Keratinocyte (primary cell): Measurements from ENCODE around the gene MICAL3. TPM values are rescaled to one million over a fixed set of nuclear protein-coding genes. Genes with fewer than 3 reads are reported as not detected.

Experiments
- DNase-seq: peaks from one replicate; pipeline ENCODE4 v3.0.0-alpha.2; 2011; ENCODE audit warnings: low read depth, missing footprints, low spot score
- FAIRE-seq: peaks from 2 replicates; lab custom pipeline; 2011; peaks lifted over from hg19 to GRCh38; lab: Jason Lieb, UNC
- H2AFZ ChIP-seq: 2 replicates; pipeline ENCODE4 v1.6.0; 2012; ENCODE audit warnings: low read length, control low read depth, inconsistent platforms; ENCODE audit not compliant: control insufficient read depth
- H3K27ac ChIP-seq: 2 replicates; pipeline ENCODE4 v1.5.1; 2011; ENCODE audit warnings: low read length; ENCODE audit not compliant: control insufficient read depth, insufficient read depth
- H3K27me3 ChIP-seq: 3 replicates; pipeline ENCODE4 v1.6.0; 2011; ENCODE audit warnings: low read length; ENCODE audit not compliant: control insufficient read depth, insufficient read depth; ENCODE audit errors: extremely low read depth
- H3K36me3 ChIP-seq, 2 experiments: 2 replicates in 1 of 2; 3 replicates in 1 of 2; pipeline ENCODE4 v1.5.1; 2011; ENCODE audit warnings: low read length in 2 of 2, mild to moderate bottlenecking in 1 of 2; ENCODE audit not compliant: control insufficient read depth in 2 of 2, insufficient read depth in 2 of 2; ENCODE audit errors: extremely low read depth in 1 of 2
- H3K4me1 ChIP-seq: 3 replicates; pipeline ENCODE4 v1.5.1; 2011; ENCODE audit warnings: low read length; ENCODE audit not compliant: control insufficient read depth, insufficient read depth; ENCODE audit errors: extremely low read depth
- H3K4me2 ChIP-seq: 3 replicates; pipeline ENCODE4 v1.6.0; 2011; ENCODE audit warnings: low read depth, low read length; ENCODE audit not compliant: control insufficient read depth, insufficient read depth; ENCODE audit errors: extremely low read depth
- H3K4me3 ChIP-seq, 3 experiments: fragments of 200-600 bp in 1 of 3; sonication (generic) in 1 of 3; 2 replicates in 2 of 3; 3 replicates in 1 of 3; pipeline ENCODE4 v1.5.1; 2011 to 2016; ENCODE audit warnings: low read length in 3 of 3, mild to moderate bottlenecking in 3 of 3, control low read depth in 2 of 3, inconsistent platforms in 1 of 3, low read depth in 1 of 3, mixed read lengths in 1 of 3, mixed run types in 1 of 3, moderate library complexity in 1 of 3; ENCODE audit not compliant: control insufficient read depth in 2 of 3, insufficient read depth in 2 of 3; ENCODE audit errors: extremely low read depth in 1 of 3
- H3K79me2 ChIP-seq: 2 replicates; pipeline ENCODE4 v1.6.0; 2012; ENCODE audit warnings: low read length; ENCODE audit not compliant: control insufficient read depth, insufficient read depth
- H3K9ac ChIP-seq: 3 replicates; pipeline ENCODE4 v1.6.0; 2011; ENCODE audit warnings: low read length; ENCODE audit not compliant: control insufficient read depth, insufficient read depth; ENCODE audit errors: extremely low read depth
- H3K9me1 ChIP-seq: 3 replicates; pipeline ENCODE4 v1.6.0; 2011; ENCODE audit warnings: low read length; ENCODE audit not compliant: control insufficient read depth, insufficient read depth; ENCODE audit errors: extremely low read depth
- H3K9me3 ChIP-seq: 2 replicates; pipeline ENCODE4 v1.5.1; 2012; ENCODE audit warnings: low read depth, low read length; ENCODE audit not compliant: control insufficient read depth
- H4K20me1 ChIP-seq: 3 replicates; pipeline ENCODE4 v1.6.0; 2011; ENCODE audit warnings: low read length; ENCODE audit not compliant: control insufficient read depth, insufficient read depth; ENCODE audit errors: extremely low read depth
- EZH2 ChIP-seq: IDR thresholded peaks from one replicate; pipeline ENCODE4 v1.6.1; 2012; ENCODE audit warnings: inconsistent platforms, mild to moderate bottlenecking, low read length, moderate library complexity
- dilution Hi-C: fragments of 300-500 bp; cut with MboI; formaldehyde crosslinking; loops from one replicate; pipeline ENCODE4 v1.7.0; 2020; ENCODE audit warnings: low sequenced_read_pairs; ENCODE audit not compliant: extremely low pct_ligation_motif_present
- polyA plus RNA-seq, 5 experiments: library from polyadenylated mRNA; depleted of rRNA in 3 of 5; stranded (reverse) in 3 of 5; stranded (forward) in 1 of 5; unstranded in 1 of 5; fragments of >200 nt; gene quantifications; 1 replicate in 1 of 5; 2 replicates in 3 of 5; 3 replicates in 1 of 5; pipeline versions ENCODE4 v1.2.1 to v1.2.3, GENCODE V29; 2011 to 2012; ENCODE audit warnings: missing spikeins in 2 of 5, low read depth in 1 of 5, low replicate concordance in 1 of 5
- TF ChIP-seq, protein P1 (sequence below), 3 experiments: IDR thresholded peaks in 1 of 3; conservative IDR thresholded peaks in 1 of 3; optimal IDR thresholded peaks in 1 of 3; 2 replicates in 2 of 3; 3 replicates in 1 of 3; pipeline versions ENCODE3 to v1.5.1; 2011; ENCODE audit warnings: low read length in 3 of 3, mild to moderate bottlenecking in 3 of 3, moderate library complexity in 2 of 3, control low read depth in 1 of 3, inconsistent platforms in 1 of 3; ENCODE audit not compliant: insufficient read depth in 2 of 3; ENCODE audit errors: extremely low read depth in 1 of 3

MICAL3 gene
- polyA plus RNA-seq, 1 donor (not counting 4 experiments of a cell fraction or from before 2014, with no cell fraction given), result 27.9 TPM

DNA sequence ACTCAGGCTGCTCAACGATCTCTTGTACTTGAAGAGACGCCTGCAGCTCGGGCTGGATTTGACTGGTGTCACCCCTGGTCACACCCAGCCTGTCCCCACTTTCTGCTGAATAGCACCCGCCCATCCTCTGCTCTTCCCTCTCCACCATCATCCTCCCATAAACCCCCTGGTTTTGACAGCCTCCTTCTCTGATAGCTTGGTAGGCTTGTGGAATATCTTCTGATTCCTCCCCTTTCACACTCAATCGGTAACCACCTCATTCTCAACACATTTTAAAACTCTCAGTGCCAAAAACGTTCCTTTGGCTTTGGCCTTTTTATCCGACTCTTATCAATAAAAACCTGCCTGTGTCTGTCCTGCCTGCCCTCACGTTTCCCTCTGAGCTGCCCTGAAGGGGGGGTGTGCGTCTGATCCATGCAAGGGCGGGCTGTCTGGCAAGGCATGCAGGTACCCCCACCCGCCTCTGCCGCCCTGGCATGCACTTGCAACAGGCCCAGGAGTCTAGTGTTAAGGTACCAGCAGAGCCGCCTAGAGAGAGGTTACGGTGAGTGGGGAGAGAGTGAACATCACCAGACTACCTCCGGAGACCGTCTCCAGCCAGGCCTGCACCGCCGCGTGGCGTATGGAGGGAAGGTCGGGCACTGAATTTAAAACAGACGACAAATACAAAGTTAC lies 198.3 kb downstream of the MICAL3 start:
- no peak for FAIRE-seq
- H3K4me1 ChIP-seq, result peaks cover 13% of the 10 kb centered on the region
- DNase-seq, result no peak

DNA sequence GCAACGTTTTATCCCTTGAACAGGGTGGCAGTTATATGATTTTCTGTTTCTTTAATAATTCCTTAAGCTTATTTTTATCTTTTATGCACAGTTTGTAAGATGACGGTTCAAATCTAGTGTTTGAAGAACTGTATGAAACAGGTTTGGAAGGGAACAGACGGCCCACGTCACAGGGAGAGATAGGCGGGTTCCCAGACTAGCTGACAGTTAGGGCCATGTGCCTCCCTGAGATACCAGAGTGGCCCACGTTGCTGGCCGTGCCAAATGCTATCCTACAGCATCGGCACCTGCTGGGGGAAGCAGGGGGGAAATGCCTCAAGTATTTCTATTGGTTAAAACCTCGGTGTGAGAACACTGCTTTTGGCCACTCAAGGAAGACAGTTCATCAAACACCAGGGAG lies 199.9 kb downstream of the MICAL3 start:
- H3K27ac ChIP-seq, result no peak overlapping the region
- no peak overlapping the region for H3K4me3 ChIP-seq
- H4K20me1 ChIP-seq, result no peaks in the 10 kb centered on the region
- no peaks in the 10 kb centered on the region for H3K9me1 ChIP-seq
- H3K4me2 ChIP-seq, result no peak overlapping the region
- H3K9me3 ChIP-seq, result no peaks in the 10 kb centered on the region
- TF ChIP-seq, protein P1, sequence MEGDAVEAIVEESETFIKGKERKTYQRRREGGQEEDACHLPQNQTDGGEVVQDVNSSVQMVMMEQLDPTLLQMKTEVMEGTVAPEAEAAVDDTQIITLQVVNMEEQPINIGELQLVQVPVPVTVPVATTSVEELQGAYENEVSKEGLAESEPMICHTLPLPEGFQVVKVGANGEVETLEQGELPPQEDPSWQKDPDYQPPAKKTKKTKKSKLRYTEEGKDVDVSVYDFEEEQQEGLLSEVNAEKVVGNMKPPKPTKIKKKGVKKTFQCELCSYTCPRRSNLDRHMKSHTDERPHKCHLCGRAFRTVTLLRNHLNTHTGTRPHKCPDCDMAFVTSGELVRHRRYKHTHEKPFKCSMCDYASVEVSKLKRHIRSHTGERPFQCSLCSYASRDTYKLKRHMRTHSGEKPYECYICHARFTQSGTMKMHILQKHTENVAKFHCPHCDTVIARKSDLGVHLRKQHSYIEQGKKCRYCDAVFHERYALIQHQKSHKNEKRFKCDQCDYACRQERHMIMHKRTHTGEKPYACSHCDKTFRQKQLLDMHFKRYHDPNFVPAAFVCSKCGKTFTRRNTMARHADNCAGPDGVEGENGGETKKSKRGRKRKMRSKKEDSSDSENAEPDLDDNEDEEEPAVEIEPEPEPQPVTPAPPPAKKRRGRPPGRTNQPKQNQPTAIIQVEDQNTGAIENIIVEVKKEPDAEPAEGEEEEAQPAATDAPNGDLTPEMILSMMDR (optimal IDR thresholded peaks at IDR 0.05 in 1 of 3, IDR thresholded peaks at IDR 0.05 in 1 of 3, conservative IDR thresholded peaks at IDR 0.05 in 1 of 3; ENCODE audit: extremely low read depth in 1 of 3, insufficient read depth in 2 of 3, low read length in 3 of 3), result no peak
- TF ChIP-seq EZH2, result no peak
- no peak overlapping the region for H3K9ac ChIP-seq
- H3K36me3 ChIP-seq, result peaks cover 27 to 35% of the 10 kb centered on the region in 2 experiments
- dilution Hi-C loops, result no loop called here
- H3K4me1 ChIP-seq, result peaks cover 2% of the 10 kb centered on the region
- FAIRE-seq (no peak), DNase-seq (no peak)
- H2AFZ ChIP-seq, result no peak overlapping the region
- H3K27me3 ChIP-seq, result no peaks in the 10 kb centered on the region
- H3K79me2 ChIP-seq, result no peaks in the 10 kb centered on the region

More for the DNA sequence above, 198.3 kb downstream of the MICAL3 start:
- Histone ChIP-seq H3K9me1 (no peaks in the 10 kb centered on the region), H3K27ac (no peak overlapping the region), H3K36me3 (peaks cover 37 to 38% of the 10 kb centered on the region in 2 experiments), H3K27me3 (no peaks in the 10 kb centered on the region), H3K9me3 (no peaks in the 10 kb centered on the region), H2AFZ (no peak overlapping the region), H4K20me1 (peaks cover under 1% of the 10 kb centered on the region), H3K9ac (no peak overlapping the region), H3K4me2 (no peak overlapping the region), H3K4me3 (no peak overlapping the region), H3K79me2 (no peaks in the 10 kb centered on the region)
- dilution Hi-C loops, result no loop called here
- no peak for TF ChIP-seq EZH2
- TF ChIP-seq, protein P1 (optimal IDR thresholded peaks at IDR 0.05 in 1 of 3, IDR thresholded peaks at IDR 0.05 in 1 of 3, conservative IDR thresholded peaks at IDR 0.05 in 1 of 3; ENCODE audit: extremely low read depth in 1 of 3, insufficient read depth in 2 of 3, low read length in 3 of 3), result no peak
